GM21526 (cell line): ENCODE results near the gene SRC.

ENCODE experiments used
- ATAC-seq: cut with Tn5 transposase; IDR thresholded peaks from one replicate; pipeline ENCODE4 v1.9.1; 2021; ENCODE audit warnings: moderate library complexity; ENCODE audit not compliant: unreplicated experiment, low FRiP score

Gene SRC

DNA sequence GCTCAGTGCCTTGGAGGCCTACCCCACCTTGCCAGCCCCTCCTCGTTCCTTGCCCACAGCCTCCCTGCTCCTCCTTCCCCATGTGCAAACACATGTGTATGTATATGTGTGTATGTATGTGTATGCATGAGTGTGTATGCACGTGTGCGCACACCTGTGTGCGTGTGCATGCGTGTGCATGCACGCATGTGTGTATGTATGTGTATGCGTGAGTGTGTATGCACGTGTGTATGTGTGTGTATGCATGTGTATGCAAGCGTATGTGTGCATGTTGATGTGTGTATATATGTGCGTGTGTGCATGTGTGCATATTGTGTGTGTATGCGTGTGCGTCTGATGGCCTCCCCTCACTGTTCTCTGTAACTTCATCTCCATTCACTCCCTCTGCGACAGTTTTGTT lies 74.7 kb downstream of the SRC start:
- ATAC-seq: no peak

DNA sequence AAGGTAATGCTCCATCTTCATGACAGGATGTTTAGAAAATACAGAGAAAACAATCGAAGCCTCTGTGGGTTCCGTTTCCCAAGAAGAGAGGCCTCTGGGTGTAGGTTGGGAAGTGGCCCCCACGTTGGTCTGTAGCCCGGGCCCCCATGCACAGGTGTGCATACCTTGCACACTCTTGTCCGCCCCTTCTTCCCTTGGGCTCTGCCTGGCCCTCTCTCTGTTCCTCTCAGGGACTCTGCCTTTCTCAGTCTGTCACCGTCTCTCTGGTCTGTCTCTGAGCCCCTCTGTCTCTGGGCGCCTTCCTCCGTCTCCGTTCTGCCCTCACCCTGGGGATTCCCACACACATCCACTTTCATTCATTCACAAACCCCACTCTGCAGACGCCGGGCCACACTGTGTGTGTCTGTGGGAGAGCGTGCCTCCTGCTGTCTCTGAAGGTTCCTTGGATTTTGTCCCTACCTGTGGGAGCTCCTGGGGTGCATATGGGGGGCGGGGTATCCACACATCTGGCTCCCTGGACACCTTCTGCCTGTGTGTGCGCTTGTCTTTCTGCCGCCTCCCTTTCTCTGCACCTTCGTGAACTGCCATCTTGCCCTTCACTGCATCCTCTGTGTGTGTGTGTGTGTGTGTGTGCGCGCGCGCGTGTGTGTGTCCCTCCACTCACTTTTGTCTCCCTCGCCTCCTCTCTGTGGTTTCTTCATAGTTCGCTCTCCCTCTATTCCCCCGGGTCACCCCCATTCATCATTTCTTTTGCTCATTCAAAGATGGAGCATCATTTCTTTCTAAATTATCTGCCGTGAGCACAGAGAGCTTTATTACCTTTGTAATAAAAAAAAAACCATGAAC lies 75.3 kb downstream of the SRC start:
- ATAC-seq: no peak

DNA sequence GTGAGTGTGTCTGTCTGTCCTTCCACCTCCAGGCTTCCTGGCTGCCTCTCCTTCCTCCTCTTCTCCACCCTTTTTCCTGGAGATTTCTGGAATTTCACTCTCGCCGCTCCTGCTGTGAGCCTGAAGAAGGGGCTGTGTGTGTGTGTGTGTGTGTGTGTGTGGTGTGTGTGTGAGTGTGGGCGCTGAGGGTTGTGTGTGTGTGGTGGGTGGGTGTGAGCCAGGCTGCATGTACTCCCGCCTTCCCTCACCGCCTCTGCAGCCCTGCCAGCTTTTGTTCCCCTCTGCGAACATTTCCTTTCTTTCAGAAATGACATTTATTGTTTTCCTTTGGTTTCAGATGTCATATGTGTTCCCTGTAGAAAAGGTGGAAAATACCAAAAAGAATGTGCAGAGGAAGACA lies 76.0 kb downstream of the SRC start:
- ATAC-seq: no peak

- ATAC-seq: no peak
Measured at GRCh38 chr20:37422791-37423286, 76.9 kb downstream of the SRC start.

DNA sequence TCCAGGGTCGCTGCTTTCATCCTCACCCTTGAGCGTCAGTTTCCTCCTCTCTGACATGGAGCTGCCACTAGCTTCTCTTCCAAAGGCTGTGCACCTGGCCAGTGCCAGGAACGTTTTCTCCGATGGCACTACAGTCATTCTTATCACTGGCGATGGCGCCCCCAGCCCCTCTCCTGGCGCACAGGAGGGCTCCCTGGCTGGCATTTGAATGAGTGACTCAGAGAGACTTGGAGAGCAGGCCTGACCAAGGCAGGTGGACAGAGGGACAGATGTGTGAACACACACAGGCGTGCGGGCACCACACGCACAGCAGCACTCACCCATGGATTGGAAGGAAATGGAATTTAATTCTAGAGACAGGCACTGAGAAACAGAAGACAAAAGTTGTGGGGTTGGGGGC lies 77.6 kb downstream of the SRC start:
- no peak for ATAC-seq

DNA sequence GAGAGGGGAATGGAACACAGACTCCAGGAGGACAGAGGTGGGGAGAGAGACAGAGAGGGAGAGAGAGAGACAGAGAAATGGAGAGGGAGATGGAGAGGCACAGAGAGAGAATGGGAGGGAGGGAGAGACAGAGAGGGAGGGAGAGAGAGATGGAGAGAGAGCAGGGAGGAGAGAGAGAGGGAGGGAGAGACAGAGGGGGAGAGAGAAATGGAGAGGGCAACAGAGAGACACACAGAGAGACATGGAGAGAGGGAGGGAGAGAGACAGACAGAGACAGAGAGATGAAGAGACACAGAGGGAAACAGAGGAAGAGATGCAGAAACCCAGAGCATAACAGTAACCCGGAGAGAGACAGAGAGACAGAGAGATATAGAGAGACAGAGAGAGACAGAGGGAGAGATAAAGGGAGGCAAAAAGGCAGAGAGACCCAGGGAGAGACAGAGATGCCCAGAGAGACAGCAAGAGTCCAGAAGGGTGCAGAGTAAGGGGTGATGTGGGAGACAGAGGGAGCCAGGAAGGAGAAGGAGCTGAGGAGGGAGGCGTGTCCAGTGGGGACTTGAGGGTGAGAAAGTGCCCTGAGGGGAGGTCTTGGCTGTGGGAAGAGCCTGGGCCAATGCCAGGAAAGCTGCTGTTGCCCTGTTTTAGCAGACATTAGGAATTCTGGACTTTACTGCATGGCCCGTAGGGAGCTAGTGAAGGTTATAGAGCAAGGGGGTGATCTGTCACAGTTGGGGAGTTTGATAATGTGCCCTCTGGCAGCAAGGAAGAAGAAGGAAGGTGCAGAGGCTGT lies 78.3 kb downstream of the SRC start:
- no peak for ATAC-seq

DNA sequence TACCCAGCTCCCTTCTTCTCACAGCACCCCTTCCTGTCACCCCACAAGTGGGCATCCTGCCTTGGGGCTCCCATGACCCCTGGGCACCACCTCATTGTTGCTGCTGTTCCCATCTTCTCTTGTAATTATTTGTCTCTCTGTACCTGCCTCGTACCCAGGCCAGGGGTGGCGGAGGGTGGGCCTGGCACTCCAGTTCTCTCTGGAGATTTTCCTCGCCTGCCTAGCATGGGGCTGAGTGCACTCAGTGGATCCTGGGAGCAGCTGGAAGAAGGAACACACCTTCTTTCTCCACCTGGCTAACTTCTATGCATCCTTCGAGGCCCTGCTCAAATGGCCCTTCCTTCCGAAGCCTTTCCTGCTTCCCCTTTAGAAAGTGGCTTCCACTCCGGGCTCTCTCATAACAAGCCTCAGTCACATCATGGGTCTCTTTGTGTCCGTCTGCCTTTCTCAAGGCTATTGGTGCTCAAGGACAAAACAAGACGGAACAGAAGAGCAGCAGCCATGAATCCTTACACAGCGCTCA lies 79.2 kb downstream of the SRC start:
- ATAC-seq: no peak

DNA sequence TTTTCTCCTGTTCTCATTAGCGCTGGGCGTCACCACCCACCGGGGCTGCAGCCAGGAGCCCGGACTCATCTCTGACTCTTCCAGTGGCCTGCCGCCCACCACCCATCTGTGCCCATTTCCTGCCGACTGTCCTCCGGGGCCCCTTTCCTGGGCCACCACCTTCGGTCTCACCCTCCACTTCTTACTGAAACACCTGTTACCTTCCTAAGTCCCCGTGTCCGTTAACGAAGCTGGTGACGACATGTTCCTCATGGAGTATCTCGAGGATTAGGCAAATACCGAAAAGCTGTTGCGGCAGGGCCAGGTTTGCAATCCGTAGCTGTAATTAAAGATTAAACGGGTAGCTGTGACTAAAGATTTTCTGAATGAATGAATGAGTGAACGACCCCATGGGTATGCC lies 80.2 kb downstream of the SRC start:
- ATAC-seq: no peak

- no peak for ATAC-seq
Measured at GRCh38 chr20:37426978-37427377, 81.0 kb downstream of the SRC start.

GRCh38 chr20:37430044-37430443 lies 84.1 kb downstream of the SRC start:
- no peak for ATAC-seq

DNA sequence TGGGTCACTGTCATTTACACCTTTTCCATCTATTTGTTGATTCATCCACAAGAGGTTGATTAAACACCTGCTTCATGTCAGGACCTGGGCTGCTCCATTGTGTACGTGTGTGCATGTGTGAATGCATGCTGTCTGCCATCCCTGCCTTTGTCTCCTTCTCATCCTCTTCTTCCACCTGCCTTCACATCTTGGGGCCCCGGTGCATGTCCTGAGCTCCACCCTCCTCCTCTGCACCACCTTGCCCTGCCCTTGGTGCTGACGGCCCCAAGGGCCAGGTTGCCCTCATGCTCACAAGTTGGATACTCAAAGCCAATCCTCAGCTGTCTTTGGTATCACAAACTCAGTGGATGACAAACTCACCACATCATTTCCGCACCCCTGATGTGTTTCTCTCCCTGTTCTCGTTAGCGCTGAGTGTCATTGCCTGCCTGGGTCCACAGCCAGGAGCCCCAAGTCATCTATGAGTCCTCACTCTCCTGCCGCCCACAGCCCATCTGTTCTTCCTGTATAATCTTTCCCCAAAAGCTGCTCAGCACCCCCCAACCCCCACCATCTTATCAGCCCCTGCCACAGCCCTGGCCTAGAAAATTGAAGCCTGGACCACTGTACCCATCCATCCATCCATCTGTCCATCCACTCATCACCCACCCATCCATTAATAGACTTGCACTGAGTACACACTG lies 85.0 kb downstream of the SRC start:
- ATAC-seq: no peak

DNA sequence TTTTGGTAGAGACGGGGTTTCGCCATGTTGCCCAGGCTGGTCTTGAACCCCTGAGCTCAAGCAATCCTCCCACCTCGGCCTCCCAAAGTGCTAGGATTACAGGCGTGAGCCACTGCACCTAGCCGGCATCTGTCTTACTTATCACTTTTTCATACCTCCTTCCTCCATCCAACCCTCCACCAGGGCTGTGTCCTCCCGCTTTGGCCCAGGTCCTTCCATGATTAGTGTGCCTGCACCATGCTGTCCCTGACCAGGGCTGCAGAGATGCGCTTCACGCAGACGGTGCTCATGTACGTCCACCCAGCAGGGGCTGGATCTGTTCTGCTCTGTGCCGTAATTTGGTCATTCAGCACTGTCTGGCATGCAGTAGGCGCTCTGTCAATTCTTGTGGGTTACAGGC lies 85.8 kb downstream of the SRC start:
- no peak for ATAC-seq

DNA sequence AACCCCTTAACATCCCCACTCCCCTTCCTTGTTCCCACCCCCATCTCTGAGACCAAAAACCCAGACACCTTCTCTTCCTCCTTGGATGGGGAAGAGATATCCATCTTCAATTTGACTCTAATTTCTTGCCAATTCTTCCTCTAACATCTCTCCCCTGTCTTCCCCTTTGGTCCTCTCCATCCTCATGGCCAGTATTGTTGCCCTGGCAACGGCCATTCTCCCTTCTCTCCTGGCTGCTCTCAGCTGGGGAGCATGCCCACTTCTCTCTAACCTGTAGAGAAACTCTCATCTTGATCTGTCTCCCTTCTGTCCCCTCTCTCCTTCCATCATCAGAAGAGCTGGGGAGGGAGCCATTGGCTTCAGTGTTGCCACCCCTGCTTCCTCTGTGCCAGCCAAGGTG lies 86.7 kb downstream of the SRC start:
- ATAC-seq: no peak

DNA sequence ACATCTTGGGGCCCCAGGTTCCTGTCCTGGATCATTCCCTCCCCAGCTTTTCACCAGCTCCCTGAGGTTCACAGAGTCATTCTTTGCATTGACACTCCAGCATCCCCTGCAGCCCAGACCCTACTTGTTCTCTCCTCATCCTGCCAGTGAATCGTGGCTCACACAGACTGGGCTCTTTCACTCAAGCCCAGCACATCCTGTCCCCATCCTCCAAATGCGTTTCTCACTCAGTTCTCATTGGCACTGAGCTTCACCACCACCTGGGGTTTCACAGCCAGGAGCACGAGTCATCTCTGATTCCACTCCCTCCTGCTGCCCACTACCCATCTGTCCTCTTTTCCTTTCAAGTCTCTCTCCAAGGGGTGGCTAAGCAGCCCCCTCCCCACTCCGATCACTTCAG lies 89.7 kb downstream of the SRC start:
- ATAC-seq: no peak

- no peak for ATAC-seq
Measured at GRCh38 chr20:37436527-37437186, 90.7 kb downstream of the SRC start.

GRCh38 chr20:37437676-37438075 lies 91.7 kb downstream of the SRC start:
- ATAC-seq: no peak

DNA sequence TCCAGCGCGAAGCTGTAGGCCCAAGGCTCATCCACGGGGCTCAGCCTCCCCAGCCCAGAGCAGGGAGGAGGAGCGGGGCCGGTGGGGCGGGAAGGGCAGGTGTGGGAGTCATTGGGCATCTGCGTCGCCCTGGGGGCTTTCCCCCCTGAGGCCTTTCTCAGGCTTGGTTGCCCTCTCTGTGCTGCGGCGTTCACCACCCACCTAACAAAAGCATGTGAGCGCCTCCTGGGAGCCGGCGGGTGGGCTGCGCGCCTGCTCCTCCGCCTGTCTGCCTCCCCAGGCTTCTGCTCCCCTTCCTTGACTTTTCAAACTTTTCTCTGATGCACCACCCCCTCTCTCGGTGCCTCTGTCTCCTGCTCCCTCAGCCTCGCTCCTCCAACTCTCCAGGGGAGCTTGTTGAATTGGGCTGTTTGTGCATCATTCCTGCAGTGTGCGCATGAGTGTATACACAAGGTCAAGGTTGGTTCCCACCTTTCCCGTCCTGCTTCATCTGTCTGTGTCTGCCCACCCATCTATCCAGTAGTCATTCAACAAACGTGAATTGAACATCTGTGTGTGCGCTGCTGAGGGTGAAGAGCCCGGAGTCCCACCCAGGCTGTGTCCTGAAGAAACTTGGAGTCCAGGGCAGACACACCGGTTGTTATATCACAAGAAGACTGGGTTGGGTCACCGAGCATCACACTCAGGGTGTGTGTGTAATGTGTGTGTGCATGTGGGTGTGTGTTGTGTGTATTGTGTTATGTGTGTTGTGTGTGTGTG lies 92.7 kb downstream of the SRC start:
- ATAC-seq: no peak

- ATAC-seq: no peak
Measured at GRCh38 chr20:37439223-37439933, 93.4 kb downstream of the SRC start.

DNA sequence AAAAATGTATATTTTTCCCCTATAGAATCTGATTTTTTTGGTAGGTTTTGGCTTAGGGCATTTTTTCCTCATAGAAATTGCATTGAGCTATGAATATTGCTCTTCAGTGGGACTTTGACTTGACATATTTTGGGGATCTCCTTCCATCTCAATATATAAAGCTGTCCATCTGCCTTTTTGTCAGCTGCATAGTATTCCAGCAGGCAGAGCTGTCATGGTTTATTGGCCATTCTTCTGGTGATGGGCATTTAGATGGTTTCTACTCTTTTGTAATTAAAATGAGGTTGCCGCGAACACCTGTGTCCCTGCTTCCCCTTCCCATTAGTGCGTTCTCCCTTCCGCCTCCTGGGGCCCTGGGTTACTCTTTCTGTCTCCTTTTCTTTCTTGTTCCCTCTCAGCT lies 95.1 kb downstream of the SRC start:
- no peak for ATAC-seq
